Skin epidermis (tissue), 12 donors: ENCODE data around the gene PDLIM4.

Experiments used
- H3K27ac ChIP-seq, 21 experiments: fragments of 200-600 bp; sonication (generic) in 11 of 21; one replicate each; pipeline ENCODE4 v1.5.0; 2020; ENCODE audit warnings: mild to moderate bottlenecking in 3 of 21, inconsistent platforms in 2 of 21, moderate library complexity in 2 of 21
- H3K4me3 ChIP-seq, 7 experiments: fragments of 200-600 bp; sonication (generic) in 2 of 7; one replicate each; pipeline ENCODE4 v1.5.0; 2020; ENCODE audit warnings: inconsistent platforms in 2 of 7, mild to moderate bottlenecking in 2 of 7, moderate library complexity in 1 of 7

PDLIM4 gene

DNA sequence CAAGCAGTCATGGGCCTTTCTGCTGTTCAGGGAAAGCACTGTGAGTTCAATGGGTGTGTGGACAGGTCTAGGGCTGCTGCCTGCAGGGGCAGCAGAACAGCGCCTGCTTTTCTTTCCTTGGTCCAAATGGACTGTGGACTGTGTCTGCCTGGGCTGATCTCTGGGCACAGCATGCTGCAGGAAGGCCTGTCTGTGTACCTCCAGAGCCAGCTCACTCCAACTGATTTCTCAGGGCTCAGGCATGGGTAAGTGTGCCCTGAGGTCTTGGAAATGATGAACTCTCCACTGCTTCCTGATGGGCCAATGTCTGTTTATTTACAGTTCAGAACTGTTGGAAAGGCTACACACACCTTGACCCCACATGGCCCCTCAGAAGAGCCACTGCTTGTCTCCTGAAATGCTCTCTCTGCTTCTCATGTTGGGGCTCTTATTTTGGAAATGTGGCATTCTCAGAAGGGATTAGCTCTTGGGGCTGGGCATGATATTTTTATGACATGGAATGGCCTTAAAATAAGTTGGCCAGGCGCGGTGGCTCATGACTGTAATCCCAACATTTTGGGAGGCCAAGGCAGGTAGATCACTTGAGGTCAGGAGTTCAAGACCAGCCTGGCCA lies 63.7 kb downstream of the PDLIM4 start:
- no peak overlapping the region for H3K4me3 ChIP-seq
- H3K27ac ChIP-seq = peak overlapping the region in 1 of 21 experiments; percentile 16

DNA sequence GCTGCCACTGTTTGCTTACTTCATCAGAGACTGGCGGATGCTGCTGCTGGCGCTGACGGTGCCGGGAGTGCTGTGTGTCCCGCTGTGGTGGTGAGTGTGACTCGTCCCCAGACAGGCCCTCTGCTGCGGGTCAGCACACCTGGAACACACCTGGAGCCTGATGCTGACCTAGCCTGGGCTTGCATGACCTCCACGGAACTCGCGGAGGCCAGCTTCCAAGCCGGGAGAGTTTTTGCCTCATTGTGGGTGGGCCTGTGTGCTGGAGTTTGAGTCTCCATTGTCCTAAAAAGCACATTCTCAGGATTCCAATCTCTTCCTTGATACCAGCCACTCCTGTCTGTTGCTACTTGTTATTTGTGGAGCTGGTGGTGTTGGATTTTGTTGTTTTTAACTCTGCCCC lies 64.8 kb downstream of the PDLIM4 start:
- H3K27ac ChIP-seq = no peak overlapping the region
- H3K4me3 ChIP-seq = no peak overlapping the region
